K562 (cell line): Measurements from ENCODE around the gene CYSTM1. TPM values are rescaled to one million over a fixed set of nuclear protein-coding genes. Genes with fewer than 3 reads are reported as not detected.

Source experiments
- CBX2 ChIP-seq: fragments of 200-600 bp; sonication (generic); IDR thresholded peaks from one replicate; pipeline ENCODE4 v1.6.1; 2012; ENCODE audit warnings: mild to moderate bottlenecking, low read length, inconsistent platforms; ENCODE audit not compliant: insufficient read depth, poor library complexity, severe bottlenecking
- CBX8 ChIP-seq: fragments of 200-600 bp; sonication (generic); IDR thresholded peaks from 2 replicates; pipeline ENCODE4 v1.6.1; 2012; ENCODE audit warnings: borderline replicate concordance, mixed run types, low read depth, mild to moderate bottlenecking, moderate library complexity, mixed read lengths, low read length, control low read depth, inconsistent platforms; ENCODE audit not compliant: poor library complexity, severe bottlenecking; ENCODE audit errors: extremely low read depth
- CHD2 ChIP-seq: IDR thresholded peaks from 2 replicates; pipeline ENCODE4 v1.6.1; 2011; ENCODE audit warnings: low read depth, low read length
- FOXJ2 ChIP-seq: fragments of 200-800 bp; sonication (Bioruptor generic); IDR thresholded peaks from 2 replicates; pipeline ENCODE4 v1.6.1; 2016; ENCODE audit warnings: missing genetic modification characterization, missing compliant biosample characterization
- GTF2E2 ChIP-seq: fragments of 200-800 bp; sonication (Bioruptor generic); IDR thresholded peaks from 2 replicates; pipeline ENCODE4 v1.6.1; 2016; ENCODE audit warnings: missing genetic modification characterization, missing compliant biosample characterization
- HDGF ChIP-seq: fragments of 450-650 bp; IDR thresholded peaks from 2 replicates; pipeline ENCODE4 v1.6.1; 2016
- HMG20B ChIP-seq: fragments of 250-450 bp; sonication (Bioruptor Pico); IDR thresholded peaks from 2 replicates; pipeline ENCODE4 v1.5.0; 2021; ENCODE audit warnings: mild to moderate bottlenecking
- HSF4 ChIP-seq: fragments of 250-450 bp; sonication (Bioruptor Pico); IDR thresholded peaks from 2 replicates; pipeline ENCODE4 v2.1.2; 2022; ENCODE audit warnings: mild to moderate bottlenecking, moderate library complexity, borderline replicate concordance
- KLF13 ChIP-seq: fragments of 450-650 bp; IDR thresholded peaks from 2 replicates; pipeline ENCODE4 v1.6.1; 2016; ENCODE audit warnings: missing genetic modification characterization, low read depth, mild to moderate bottlenecking, missing compliant biosample characterization, moderate library complexity, borderline replicate concordance
- NR2C2 ChIP-seq, 2 experiments: fragments of 200-800 bp in 1 of 2; sonication (Bioruptor generic) in 1 of 2; sonication (generic) in 1 of 2; formaldehyde crosslinking in 1 of 2; IDR thresholded peaks; 2 replicates each; pipeline versions ENCODE4 v1.6.1 to v1.8.0; 2016 to 2022; ENCODE audit warnings: mild to moderate bottlenecking in 1 of 2, missing compliant biosample characterization in 1 of 2, missing genetic modification characterization in 1 of 2, missing genetic modification reagents in 1 of 2
- POLR2H ChIP-seq: IDR thresholded peaks from 2 replicates; pipeline ENCODE4 v1.6.1; 2016; ENCODE audit warnings: missing genetic modification characterization, low read depth, mild to moderate bottlenecking, control low read depth, missing compliant biosample characterization, moderate library complexity
- RNF2 ChIP-seq: sonication (generic); IDR thresholded peaks from 2 replicates; pipeline ENCODE4 v1.6.1; 2016
- SMARCA5 ChIP-seq: fragments of 450-650 bp; IDR thresholded peaks from 2 replicates; pipeline ENCODE4 v1.6.1; 2016
- SMARCC2 ChIP-seq: fragments of 450-650 bp; IDR thresholded peaks from 2 replicates; pipeline ENCODE4 v1.6.1; 2017; ENCODE audit warnings: antibody characterized with exemption, moderate library complexity, mild to moderate bottlenecking, low read depth
- TGIF2 ChIP-seq: sonication (generic); formaldehyde crosslinking; IDR thresholded peaks from 2 replicates; pipeline ENCODE4 v1.8.1; 2022; ENCODE audit warnings: mild to moderate bottlenecking, missing genetic modification reagents, moderate library complexity
- ZKSCAN8 ChIP-seq: fragments of 200-800 bp; sonication (Bioruptor generic); IDR thresholded peaks from 2 replicates; pipeline ENCODE4 v1.6.1; 2016; ENCODE audit warnings: missing genetic modification characterization, missing compliant biosample characterization
- ZNF311 ChIP-seq: fragments of 250-450 bp; sonication (Bioruptor Pico); IDR thresholded peaks from 2 replicates; pipeline ENCODE4 v1.4.0; 2020; ENCODE audit warnings: mild to moderate bottlenecking, moderate library complexity
- ZNF444 ChIP-seq: fragments of 250-450 bp; sonication (Bioruptor Pico); IDR thresholded peaks from 2 replicates; pipeline ENCODE4 v1.4.0; 2020; ENCODE audit warnings: mild to moderate bottlenecking, moderate library complexity
- ZNF79 ChIP-seq: fragments of 250-450 bp; sonication (Bioruptor Pico); IDR thresholded peaks from 2 replicates; pipeline ENCODE4 v1.4.0; 2020; ENCODE audit warnings: low read depth, mild to moderate bottlenecking, moderate library complexity
- polyA plus RNA-seq, 8 experiments: library from polyadenylated mRNA; depleted of rRNA in 4 of 8; stranded (reverse) in 5 of 8; unstranded in 3 of 8; fragments of >200 nt; fragmentation: Nextera tagmentation in 2 of 8; fragmentation: Illumina TruSeq in 1 of 8; extraction: Ambion mirVana in 2 of 8; extraction: Trizol in 1 of 8; gene quantifications; 2 replicates each; pipeline versions ENCODE4 v1.2.1 to v1.2.3, GENCODE V29; 2011 to 2014; ENCODE audit warnings: inconsistent platforms in 1 of 8, missing spikeins in 1 of 8
- total RNA-seq, 7 experiments: library from RNA; depleted of rRNA in 6 of 7; stranded (reverse); fragments of >200 nt in 6 of 7; fragmentation: Illumina TruSeq in 2 of 7; extraction: Trizol in 2 of 7; gene quantifications; 2 replicates each; pipeline versions ENCODE4 v1.2.1 to v1.2.3, GENCODE V29; 2011 to 2021; ENCODE audit warnings: low replicate concordance in 1 of 7
- TF ChIP-seq, protein P1 (sequence below): sonication (generic); formaldehyde crosslinking; IDR thresholded peaks from 2 replicates; pipeline ENCODE4 v1.8.0; 2022; ENCODE audit warnings: missing genetic modification reagents, mild to moderate bottlenecking, moderate library complexity, borderline replicate concordance
- TF ChIP-seq, protein P2 (sequence below): sonication (generic); formaldehyde crosslinking; IDR thresholded peaks from 2 replicates; pipeline ENCODE4 v1.8.0; 2022; ENCODE audit warnings: mild to moderate bottlenecking, missing genetic modification reagents
- TF ChIP-seq, protein P3 (sequence below), 2 experiments: fragments of 450-650 bp; conservative IDR thresholded peaks; 2 replicates each; pipeline ENCODE4 v1.6.1; 2017; ENCODE audit warnings: mild to moderate bottlenecking in 2 of 2, moderate library complexity in 2 of 2
- TF ChIP-seq, protein P4 (sequence below): fragments of 450-650 bp; conservative IDR thresholded peaks from 2 replicates; pipeline ENCODE4 v1.6.1; 2016; ENCODE audit warnings: missing genetic modification characterization, low read depth, mild to moderate bottlenecking, control low read depth, missing compliant biosample characterization

The CYSTM1 gene
- total and polyA plus RNA-seq, 9 of the 15 experiments (the other 6 are each of a cell fraction or from before 2014, with no cell fraction given) = 76.1 to 422 (median 108) TPM

DNA sequence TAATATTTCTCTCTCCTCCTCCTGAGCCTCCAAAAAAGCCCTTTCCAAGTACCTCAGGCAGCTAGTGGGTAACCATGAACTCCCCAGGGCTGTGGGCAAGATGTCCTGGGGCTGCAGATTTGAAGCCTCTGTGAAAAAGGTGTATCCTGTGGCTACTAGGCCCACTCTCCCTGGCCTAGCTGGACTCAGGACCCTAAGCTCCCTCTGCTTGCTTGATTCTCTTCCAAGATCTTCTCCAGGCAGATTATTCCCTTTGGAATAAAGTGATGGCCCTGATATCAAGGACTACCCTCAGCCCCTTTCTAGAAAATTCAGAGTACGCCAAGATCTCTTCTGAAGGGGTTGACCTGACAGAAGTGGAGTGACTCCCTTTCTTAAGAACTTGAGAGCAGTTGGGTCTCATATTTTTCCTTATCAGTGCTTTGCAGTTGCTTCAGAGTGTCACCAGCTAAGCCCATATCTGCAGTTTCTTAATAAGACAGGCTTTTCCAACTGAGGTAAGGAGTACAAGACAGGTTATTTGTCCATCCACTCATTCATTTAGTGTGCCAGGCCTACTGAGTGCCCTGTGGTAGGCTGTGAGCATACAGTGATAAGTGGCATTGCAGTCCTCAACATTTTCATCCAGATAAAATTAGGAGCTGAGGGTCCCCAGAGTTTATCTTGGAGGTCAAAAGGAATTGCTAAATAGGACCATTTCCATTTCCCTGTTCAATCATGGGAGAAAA lies 42.5 kb downstream of the CYSTM1 start (continued):
- TF ChIP-seq, protein P1, sequence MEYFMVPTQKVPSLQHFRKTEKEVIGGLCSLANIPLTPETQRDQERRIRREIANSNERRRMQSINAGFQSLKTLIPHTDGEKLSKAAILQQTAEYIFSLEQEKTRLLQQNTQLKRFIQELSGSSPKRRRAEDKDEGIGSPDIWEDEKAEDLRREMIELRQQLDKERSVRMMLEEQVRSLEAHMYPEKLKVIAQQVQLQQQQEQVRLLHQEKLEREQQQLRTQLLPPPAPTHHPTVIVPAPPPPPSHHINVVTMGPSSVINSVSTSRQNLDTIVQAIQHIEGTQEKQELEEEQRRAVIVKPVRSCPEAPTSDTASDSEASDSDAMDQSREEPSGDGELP (CRISPR knock-in tag) = no peak
- TF ChIP-seq, protein P2, sequence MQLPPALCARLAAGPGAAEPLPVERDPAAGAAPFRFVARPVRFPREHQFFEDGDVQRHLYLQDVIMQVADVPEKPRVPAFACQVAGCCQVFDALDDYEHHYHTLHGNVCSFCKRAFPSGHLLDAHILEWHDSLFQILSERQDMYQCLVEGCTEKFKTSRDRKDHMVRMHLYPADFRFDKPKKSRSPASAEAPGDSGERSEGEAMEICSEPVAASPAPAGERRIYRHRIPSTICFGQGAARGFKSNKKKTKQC = no peak
- 0 out of 2 replicates have a peak, but pooled peaks have one; percentile 32 for TF ChIP-seq HSF4 (CRISPR knock-in tag)
- 0 out of 2 replicates have a peak, but pooled peaks have one; percentile 13 for TF ChIP-seq SMARCA5
- no peak for TF ChIP-seq CBX8
- no peak for TF ChIP-seq CHD2
- TF ChIP-seq NR2C2 (CRISPR knock-in tag; IDR thresholded peaks at IDR 0.05) = no peak
- TF ChIP-seq NR2C2 (tag; IDR thresholded peaks at IDR 0.05) = 0 out of 2 replicates have a peak, but pooled peaks have one; percentile 50
- TF ChIP-seq HMG20B = no peak
- 0 out of 2 replicates have a peak, but pooled peaks have one; percentile 61 for TF ChIP-seq RNF2
- no peak for TF ChIP-seq KLF13 (tag)
- TF ChIP-seq HDGF = no peak
- TF ChIP-seq, protein P3, sequence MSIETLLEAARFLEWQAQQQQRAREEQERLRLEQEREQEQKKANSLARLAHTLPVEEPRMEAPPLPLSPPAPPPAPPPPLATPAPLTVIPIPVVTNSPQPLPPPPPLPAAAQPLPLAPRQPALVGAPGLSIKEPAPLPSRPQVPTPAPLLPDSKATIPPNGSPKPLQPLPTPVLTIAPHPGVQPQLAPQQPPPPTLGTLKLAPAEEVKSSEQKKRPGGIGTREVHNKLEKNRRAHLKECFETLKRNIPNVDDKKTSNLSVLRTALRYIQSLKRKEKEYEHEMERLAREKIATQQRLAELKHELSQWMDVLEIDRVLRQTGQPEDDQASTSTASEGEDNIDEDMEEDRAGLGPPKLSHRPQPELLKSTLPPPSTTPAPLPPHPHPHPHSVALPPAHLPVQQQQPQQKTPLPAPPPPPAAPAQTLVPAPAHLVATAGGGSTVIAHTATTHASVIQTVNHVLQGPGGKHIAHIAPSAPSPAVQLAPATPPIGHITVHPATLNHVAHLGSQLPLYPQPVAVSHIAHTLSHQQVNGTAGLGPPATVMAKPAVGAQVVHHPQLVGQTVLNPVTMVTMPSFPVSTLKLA (conservative IDR thresholded peaks at IDR 0.05) = no peak
- TF ChIP-seq FOXJ2 (tag) = no peak; the same call in 1 of the 2 replicates
- TF ChIP-seq ZNF79 = no peak
- 0 out of 2 replicates have a peak, but pooled peaks have one; percentile 14 for TF ChIP-seq ZNF311 (CRISPR knock-in tag)
- no peak for TF ChIP-seq POLR2H (tag)
- TF ChIP-seq, protein P4, sequence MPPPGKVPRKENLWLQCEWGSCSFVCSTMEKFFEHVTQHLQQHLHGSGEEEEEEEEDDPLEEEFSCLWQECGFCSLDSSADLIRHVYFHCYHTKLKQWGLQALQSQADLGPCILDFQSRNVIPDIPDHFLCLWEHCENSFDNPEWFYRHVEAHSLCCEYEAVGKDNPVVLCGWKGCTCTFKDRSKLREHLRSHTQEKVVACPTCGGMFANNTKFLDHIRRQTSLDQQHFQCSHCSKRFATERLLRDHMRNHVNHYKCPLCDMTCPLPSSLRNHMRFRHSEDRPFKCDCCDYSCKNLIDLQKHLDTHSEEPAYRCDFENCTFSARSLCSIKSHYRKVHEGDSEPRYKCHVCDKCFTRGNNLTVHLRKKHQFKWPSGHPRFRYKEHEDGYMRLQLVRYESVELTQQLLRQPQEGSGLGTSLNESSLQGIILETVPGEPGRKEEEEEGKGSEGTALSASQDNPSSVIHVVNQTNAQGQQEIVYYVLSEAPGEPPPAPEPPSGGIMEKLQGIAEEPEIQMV (tag) = no peak
- TF ChIP-seq ZNF444 (CRISPR knock-in tag) = no peak
- no peak; the same call in 1 of the 2 replicates for TF ChIP-seq ZKSCAN8 (CRISPR knock-in tag)
- peak; percentile 97 for TF ChIP-seq SMARCC2
- no peak; the same call in 1 of the 2 replicates for TF ChIP-seq GTF2E2
- no peak for TF ChIP-seq TGIF2 (CRISPR knock-in tag)
- TF ChIP-seq CBX2 = no peak
